GM19467 (cell line): ENCODE data around the gene CPNE4.

Source experiments
- ATAC-seq: cut with Tn5 transposase; IDR thresholded peaks from one replicate; pipeline ENCODE4 v1.9.1; 2021; ENCODE audit warnings: mild to moderate bottlenecking, moderate library complexity; ENCODE audit not compliant: unreplicated experiment

Gene CPNE4

GRCh38 chr3:131747466-131747865 lies 287.3 kb downstream of the CPNE4 start:
- no peak for ATAC-seq

- no peak for ATAC-seq
Observed at GRCh38 chr3:131744765-131745164, 290.0 kb downstream of the CPNE4 start.

DNA sequence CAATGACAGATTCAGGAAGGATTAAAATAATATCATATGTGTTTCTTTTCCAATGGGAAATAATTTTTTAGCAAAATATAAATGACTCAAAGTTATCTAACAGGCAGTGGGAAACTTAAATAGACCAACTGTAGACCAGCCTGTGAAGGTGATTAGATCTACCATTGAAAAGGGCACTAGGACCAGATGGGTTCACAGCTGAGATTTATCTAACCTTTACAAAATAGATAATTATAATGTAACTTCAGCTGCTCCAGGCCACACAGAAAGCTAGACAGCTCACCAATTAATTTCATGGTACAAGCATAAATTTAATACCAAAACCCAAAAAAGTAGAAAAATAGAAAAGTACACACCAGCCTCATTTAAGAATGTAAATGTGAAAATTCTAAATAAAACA lies 291.7 kb downstream of the CPNE4 start:
- no peak for ATAC-seq

- ATAC-seq: no peak
Observed at GRCh38 chr3:131739211-131739610, 295.6 kb downstream of the CPNE4 start.

DNA sequence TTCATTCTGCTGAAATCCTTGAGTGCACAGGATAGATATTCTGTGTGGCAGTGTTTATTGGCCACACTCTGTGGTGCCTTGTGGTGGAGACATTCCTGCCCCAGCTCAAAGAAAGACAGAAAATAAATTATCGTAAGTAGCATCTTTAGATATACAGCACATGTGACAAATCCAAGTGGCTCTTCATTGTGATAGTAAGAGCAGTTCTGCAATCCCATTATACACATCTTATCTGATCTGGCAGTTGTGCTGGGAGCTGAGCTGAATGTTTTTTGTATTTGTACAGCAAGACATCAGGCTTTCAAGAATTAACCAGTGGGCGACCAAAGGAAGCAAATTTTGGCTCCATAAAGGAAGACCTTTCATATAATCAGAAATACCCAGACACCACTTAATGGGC lies 296.7 kb downstream of the CPNE4 start:
- no peak for ATAC-seq

GRCh38 chr3:131735544-131735943 lies 299.3 kb downstream of the CPNE4 start:
- ATAC-seq: no peak

DNA sequence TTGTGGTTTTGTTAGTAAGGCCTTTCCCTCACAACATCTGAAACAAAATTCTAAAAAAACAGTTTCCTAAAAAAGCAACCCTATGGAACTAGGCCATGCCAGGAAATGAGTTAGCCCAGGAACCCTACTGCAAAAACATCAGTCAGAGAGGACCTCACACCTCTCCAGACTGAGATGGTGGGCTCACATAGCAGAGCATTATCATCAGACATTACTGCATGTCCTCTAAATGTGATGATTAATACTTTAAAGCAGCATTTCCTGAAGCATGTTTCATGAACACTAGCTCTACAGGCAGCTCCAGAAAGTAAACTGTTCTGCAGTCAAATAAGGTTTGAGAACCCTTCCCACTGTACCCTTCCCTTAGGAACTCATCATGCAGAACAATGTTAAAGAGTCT lies 299.7 kb downstream of the CPNE4 start:
- no peak for ATAC-seq

DNA sequence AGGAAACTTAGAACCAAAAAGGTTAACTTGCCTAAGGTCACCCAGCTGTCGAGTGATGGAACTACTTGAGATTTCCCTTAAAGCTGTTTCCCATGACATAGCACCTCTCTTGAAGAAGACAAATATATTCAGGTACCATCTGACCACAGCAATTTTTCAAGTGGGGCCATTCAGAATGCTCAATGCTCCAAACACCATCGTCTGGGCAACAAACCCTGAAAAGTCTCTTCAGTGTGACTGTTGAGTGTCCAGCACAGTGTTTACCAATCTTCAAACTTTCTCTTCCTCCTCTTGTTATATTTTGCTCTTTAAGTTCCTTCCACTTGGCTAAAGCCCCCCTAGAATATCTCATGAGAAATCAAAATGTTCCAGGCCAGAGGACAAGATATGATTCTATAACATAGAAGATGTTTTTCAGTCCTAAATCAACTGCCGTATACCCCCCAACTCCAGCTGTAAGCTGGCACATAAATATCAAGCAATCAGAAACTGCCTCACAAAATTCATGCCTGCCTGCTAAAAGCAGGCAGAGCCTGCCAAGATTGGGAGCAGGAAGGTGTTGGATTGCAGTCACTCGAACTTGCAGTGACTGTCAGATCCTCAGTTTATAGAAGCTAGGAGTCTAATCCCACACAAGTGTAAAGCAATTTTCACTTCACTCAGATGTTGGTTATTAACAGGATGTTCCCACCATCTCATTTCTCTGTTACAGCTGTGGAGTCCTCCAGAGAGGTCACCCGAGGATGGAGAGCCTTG lies 301.6 kb downstream of the CPNE4 start:
- no peak for ATAC-seq

DNA sequence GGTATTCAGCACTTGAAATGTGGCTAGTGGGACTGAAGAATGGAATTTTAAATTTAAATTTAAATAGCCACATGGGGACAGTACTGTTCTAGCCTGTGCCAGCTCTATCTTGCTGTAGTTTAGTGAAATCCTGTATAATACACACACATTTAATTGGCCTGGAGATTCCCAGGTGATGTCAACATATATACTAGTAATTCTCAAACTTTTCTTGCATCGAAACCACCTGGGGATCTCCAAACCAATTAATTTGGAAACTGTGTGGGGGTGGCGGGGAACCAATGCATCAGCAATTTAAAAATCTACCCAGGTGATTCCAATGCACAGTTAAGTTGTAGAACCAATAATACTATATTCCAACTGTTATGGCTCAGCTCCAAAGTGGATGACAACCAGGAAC lies 303.1 kb downstream of the CPNE4 start:
- no peak for ATAC-seq

DNA sequence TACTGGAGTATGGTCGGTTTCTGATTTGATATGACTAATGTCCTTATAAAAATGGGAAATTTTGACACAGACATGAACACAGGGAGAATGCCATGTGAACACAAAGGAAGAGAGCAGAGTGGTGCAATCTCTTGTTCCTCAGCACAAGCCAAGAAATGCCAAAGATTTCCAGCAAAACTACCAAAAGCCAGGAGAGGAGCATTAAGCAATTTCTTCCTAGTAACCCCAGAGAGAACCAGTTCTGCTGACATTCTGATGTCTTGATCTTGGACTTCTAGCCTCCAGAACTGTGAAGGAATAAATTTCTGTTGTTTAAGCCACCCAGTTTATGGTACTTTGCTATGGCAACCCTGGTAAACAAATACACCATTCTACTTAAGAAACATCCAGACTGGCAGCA lies 304.2 kb downstream of the CPNE4 start:
- no peak for ATAC-seq

DNA sequence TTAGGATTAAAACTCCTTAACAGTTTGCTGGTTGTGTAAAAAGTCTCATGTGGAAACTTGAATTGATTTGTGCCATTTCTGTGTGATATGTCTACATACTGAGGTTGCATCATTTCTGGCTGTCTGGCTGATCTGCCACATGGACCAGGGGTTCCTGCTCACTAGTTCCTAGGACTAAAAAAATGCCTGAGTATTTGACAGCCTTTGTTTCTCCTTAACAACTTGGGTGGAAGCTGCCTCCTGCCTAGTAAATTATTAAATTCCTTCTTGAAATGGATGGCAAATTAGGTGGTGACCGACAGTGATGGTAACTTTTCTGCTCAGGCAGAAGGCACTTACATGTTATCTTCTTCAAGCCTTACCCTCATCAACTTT lies 305.2 kb downstream of the CPNE4 start:
- no peak for ATAC-seq

- ATAC-seq: no peak
Observed at GRCh38 chr3:131728898-131729642, 305.7 kb downstream of the CPNE4 start.

GRCh38 chr3:131725414-131725813 lies 309.4 kb downstream of the CPNE4 start:
- no peak for ATAC-seq

- ATAC-seq: no peak
Observed at GRCh38 chr3:131723343-131723742, 311.5 kb downstream of the CPNE4 start.

DNA sequence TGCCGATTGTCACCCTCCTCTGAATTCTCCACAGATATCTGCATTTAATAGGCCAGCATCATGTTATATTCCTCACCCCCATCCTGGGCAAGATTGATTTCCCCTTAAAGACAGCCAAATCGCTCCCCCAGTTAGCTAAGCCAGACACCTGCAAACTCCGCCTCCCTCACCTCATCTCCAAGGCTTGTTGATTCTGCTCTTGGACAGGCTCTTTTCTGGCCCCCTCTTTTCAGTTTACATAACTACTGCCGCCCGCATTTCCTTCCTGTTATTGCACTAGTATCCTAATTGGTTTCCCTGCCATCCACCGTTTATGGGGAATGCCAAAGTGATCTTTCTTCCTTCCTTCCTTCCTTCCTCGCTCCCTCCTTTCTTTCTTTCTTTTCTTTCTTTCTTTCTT lies 317.3 kb downstream of the CPNE4 start:
- no peak for ATAC-seq

- ATAC-seq: no peak
Observed at GRCh38 chr3:131716943-131717342, 317.9 kb downstream of the CPNE4 start.

GRCh38 chr3:131716007-131716406 lies 318.8 kb downstream of the CPNE4 start:
- no peak for ATAC-seq

- peak; percentile 84 for ATAC-seq
Observed at GRCh38 chr3:131714585-131715220, 320.1 kb downstream of the CPNE4 start.

- no peak for ATAC-seq
Observed at GRCh38 chr3:131713416-131714123, 321.2 kb downstream of the CPNE4 start.

DNA sequence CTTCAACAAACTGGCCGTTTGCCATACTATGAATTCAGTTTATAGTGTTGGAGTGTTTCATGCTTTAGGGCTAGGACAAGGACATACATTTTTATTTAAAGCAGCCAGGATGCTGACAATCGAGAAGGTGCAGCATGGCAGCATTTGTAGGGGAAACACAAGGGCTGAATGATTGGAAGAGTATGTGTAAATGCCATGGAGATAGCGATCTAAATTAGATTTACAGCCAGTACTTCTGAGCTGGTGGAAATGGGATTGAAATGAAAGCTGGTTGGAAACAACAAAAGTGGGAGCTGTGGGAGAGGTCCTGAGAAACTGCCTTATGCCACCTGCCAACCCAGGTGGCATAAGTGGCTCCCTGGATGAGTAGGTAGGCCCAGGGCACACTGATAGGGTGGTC lies 322.2 kb downstream of the CPNE4 start:
- ATAC-seq: no peak

DNA sequence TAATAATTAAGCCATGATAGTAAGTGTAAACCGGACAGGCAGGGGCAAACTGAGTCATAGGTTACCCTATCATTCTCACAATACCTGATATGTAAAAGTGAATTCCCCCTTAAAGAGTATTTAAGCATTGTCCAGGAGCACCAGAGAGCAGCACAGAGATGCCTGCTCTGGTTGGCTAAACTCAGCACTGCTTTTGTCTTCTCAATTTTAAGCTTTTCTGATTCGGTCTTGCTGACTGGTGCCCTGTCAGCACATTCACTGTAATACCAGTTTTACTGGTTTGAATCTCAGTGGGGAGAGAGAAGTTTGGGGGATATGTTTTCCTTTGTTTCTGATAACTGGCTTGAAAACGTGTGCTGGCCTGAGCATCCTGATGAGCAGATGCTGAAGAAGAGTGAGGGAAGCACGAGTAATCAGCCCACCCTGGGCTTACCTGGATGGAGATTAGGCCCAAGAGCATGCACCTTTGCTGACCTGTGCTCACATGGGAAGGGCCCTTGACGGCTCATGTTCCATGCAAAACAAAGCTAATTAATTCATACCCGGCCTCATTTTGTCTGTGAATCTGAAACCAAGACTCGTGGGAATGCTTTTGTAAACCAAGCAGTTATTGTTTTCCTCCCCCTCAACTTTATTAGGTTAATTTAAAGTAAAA lies 323.6 kb downstream of the CPNE4 start:
- no peak for ATAC-seq
